G401 (cell line): Measurements from ENCODE around the gene CEP63. TPM values are rescaled to one million over a fixed set of nuclear protein-coding genes. Genes with fewer than 3 reads are reported as not detected.
"Not testable (repeated sequence)": the region's sequence is repeated elsewhere in the genome, so short reads cannot be mapped to it uniquely, and the experiment has no call there.

Source experiments
- DNase-seq: peaks from one replicate; pipeline ENCODE4 v3.0.0-alpha.2; 2015; ENCODE audit warnings: low spot score
- in situ Hi-C: cut with HindIII; loops from 2 replicates; pipeline ENCODE4 v1.10.0; 2016; ENCODE audit warnings: low sequenced_read_pairs, mixed read lengths
- total RNA-seq: library from RNA; depleted of rRNA; stranded (reverse); fragments of >200 nt; shearing (Covaris generic); gene quantifications from 2 replicates; pipeline ENCODE4 v1.2.3, GENCODE V29; 2014

The CEP63 gene
- total RNA-seq, 1 experiment from 2014 or later: 16.8 TPM

DNA sequence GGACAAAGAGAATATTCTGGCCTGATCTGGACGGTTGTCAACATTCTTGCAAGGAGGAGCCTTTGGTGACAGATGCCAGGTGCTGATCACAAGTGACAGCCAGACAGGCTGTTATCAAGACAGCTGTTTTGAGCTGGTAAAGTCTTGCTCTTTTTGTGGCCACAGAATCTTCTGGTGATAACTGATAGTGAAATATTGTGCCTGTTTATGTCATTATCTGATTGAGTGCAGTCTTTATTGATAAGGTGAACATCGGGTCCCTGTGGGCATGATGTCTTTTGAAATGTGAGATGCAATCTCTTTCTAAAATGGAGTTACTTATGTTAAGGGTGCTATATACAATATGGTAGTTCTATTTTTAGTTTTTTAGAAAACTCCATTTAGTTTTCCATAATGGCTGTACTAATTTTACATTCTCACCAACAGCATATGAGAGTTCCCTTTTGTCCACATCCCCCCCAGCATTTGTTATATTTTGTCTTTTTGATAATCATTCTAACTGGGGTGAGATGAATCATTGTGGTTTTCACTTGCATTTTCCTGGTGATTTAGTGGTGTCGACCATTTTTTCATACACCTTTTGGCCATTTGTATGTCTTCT lies 10.7 kb downstream of the CEP63 start:
- in situ Hi-C loops: no loop called here

DNA sequence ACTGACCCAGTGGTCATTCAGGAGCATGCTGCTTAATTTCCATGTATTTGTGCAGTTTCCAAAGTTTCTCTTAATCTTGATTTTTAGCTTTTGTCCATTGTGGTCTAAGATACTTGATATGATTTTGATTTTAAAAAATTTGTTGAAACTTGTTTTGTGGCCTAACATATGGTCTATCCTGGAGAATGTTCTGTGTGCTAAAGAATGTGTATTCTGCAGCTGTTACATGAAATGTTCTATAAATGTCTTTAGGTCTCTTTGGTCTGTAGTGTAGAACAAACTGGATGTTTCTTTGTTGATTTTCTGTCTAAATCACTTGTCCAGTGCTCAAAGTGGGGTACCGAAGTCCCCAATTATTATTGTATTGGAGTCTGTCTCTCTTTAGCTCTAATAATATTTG lies 17.4 kb downstream of the CEP63 start:
- DNase-seq: no peak
- in situ Hi-C loops: no loop called here

More for the DNA sequence above, 10.7 kb downstream of the CEP63 start:
- DNase-seq: no peak

DNA sequence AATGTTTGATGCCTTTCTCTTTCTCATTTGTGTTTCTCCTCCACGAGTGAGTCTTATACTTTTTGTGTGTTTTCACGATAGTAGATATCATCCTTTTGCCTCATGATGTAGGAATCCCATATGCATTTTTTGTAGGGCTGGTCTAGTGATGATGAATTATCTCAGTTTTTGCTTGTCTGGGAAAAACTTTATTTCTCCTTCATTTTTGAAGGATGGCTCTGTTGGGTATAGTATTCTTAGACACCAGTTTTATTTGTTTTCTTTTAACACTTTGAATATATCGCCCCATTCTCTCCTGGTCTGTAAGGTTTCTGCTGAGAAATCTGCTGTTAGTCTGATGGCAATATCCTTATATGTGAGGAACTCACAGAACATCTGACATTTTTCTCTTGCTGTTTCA lies 18.3 kb downstream of the CEP63 start:
- no peak for DNase-seq
- in situ Hi-C loops: no loop called here

DNA sequence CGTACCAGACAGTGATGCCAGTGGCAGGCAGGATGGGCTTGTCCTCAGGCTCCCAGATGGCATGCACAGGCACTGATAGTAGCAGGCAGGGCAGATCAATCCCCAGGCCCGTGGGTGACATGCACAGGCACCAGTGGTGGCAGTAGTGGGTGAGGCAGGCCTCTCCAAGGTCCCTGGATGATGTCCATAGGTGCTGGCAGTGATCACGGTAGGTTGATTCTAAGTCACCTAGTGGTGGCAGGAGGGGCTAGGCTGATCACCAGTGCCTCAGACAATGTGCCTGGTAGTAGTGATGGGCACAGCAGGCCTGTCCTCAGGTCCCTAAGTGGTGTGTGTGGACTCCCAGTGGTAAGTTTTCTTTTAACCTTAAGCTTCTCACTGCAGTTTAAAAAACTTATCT lies 19.6 kb downstream of the CEP63 start:
- DNase-seq: no peak
- in situ Hi-C loops: no loop called here

DNA sequence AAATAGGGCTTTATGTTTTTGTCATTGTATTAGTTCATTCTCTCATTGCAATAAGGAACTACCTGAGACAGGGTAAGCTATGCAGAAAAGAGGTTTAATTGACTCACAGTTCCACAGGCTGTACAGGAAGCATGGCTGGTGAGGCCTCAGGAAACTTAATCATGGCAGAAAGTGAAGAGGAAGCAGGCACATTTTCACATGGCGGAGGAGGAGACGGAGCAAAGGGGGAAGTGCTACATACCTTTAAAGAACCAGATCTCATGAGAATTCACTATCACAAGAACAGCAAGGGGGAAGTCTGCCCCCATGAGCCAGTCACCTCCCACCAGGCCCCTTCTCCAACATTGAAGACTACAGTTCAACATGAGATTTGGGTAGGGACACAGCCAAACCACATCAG lies 25.6 kb downstream of the CEP63 start:
- in situ Hi-C loops: no loop called here
- no peak for DNase-seq

DNA sequence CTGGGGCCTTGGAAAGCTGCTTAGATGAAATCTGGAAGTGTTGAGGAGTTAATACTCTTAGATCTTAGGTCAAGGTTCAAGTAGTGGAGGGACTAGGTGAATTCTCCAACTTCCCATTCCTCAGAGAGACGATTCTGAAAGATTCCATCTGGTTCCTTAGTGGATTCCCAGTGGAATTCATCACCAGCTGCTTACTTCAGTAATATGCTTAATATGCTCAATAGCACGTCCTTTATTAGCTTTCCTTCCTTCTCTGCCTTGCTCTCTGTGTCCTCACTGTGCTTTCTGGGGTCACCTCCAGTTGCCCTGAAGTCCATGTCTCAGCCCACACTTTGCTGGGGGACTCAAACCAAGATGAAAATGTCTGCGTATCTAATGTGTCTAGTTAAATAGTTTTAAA lies 31.0 kb downstream of the CEP63 start:
- in situ Hi-C loops: no loop called here

DNA sequence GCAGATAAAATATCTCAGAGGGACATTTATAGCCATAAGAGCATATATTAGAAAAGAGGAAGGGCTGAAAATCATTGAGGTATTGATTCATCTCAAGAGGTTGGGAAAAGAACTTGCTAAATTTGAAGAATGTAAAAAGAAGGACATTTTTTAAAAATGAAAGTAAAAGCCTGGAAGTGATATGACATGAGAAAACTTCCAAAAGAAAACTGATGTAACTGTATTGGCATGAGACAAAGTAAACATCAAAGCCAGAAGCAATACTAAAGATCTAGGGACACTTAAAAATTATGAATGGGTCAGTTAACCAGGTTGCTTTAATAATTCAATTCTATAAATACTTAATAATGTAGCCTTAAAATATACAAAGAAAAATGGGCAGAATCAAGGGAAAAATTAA lies 31.9 kb downstream of the CEP63 start:
- no peak for DNase-seq
- in situ Hi-C loops: no loop called here

More for the DNA sequence above, 31.0 kb downstream of the CEP63 start:
- no peak for DNase-seq

DNA sequence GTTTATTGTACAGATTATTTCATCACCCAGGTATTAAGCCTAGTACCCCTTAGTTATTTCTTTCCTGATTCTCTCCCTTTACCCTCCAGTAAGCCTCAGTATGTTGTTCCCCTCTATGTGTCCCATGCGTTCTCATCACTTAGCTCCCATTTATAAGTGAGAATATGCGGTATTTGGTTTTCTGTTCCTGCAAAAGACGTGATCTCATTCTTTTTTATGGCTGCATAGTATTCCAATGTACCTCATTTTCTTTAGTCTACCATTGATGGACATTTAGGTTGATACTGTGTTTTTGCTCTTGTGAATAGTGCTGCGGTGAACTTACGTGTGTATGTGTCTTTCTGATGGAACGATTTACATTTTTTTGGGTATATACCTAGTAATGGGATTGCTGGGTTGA lies 36.7 kb downstream of the CEP63 start:
- in situ Hi-C loops: no loop called here
- DNase-seq: no peak

DNA sequence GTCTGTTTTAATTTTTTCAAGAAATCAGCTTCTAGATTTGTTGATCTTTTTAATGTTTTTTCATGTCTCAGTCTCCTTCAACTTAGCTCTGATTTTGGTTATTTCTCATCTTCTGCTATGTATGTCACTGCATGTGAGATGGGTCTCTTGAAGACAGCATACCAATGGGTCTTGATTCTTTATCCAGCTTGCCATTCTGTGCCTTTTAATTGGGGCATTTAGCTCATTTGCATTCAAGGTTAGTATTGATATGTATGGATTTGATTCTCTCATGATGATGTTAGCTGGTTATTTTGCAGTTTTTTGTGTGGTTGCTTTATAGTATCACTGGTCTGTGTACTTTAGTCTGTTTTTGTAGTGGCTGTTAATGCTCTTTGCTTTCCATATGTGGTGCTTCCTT lies 39.4 kb downstream of the CEP63 start:
- in situ Hi-C loops: no loop called here
- DNase-seq: no peak

DNA sequence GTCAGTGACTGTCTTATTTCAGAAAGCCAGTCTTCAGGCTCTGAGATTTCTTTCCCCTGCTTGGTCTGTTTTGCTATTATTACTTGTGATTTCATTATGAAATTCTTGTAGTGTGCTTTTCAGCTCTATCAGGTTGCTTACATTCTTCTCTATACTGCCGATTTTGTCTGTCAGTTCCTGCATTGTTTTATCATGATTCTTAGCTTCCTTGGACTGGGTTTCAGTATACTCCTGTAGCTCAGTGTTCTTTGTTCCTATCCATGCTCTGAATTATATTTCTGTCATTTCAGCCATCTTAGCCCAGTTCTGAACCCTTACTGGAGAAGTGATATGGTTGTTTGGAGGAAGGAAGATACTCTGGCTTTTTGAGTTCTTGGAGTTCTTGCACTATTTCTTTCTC lies 40.5 kb downstream of the CEP63 start:
- in situ Hi-C loops: no loop called here
- no peak for DNase-seq

DNA sequence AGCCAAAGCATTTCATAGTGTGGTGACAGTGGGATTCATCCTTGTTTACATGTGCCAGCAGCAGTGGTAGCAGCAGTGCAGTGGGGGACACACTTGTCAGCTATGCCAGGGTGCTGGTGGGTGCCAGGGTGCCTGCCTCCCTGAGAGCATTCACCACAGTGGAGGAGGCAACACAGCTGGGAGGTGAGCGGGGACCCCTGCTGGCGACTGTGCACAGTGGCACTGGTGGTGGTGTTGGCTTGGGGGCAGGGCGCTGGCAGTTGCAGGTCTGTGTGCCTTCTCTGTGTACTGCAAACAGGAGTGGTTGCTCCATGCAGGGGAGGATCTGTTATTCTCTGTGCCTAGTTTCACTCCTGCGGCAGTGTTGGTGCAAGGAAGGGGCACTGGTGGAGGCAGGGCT lies 41.2 kb downstream of the CEP63 start:
- no peak for DNase-seq
- in situ Hi-C loops: no loop called here

DNA sequence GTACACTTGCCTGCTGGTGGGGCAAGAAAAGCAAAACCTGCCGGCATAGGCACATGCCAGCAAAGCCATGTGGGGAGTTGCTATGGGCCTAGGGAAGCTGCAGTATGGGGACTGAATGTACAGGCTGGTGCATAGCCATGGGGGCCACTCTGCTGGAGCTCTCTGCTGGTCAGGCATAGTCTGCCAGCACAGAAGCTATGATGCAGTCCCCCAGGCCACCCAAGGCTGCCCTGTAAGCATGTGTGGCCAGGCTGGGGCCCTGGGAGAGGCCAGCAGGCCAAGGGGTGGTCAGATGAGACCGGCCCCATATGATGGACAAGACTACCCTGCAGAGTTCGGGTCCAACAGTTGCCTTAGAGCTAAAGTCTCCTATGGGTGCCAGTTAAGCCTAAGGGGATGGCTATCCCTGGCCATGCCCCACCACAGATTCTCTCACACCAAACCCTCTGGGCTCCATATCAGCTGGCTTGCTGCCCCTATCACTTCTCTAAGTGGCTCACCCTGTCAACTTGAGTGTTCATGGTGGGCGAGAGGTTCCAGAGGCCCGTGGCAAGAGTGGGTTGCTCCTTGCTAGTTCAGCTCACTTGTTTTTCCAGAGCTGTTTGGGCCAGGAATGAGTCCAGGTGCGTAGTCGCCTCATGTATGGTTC lies 41.8 kb downstream of the CEP63 start:
- no peak for DNase-seq
- in situ Hi-C loops: no loop called here

DNA sequence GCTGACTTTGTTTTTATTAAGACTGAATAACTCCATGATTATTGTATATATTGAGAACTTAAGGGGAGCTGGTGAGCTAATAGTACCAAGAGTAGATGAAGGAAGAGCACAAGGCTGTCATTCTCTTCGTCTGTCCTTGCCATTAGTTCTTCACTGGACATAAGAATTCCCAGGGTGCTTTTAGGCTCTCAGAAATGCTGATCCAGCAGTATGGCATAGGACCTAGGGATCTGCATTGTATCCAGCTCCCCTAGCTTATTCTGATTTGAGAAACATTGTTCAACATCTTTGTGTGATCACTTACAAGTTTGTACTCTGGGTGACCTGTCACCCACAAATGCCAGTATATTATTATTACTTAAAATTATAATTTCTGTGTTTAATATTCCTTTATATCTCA lies 47.6 kb downstream of the CEP63 start:
- in situ Hi-C loops: no loop called here
- no peak for DNase-seq

DNA sequence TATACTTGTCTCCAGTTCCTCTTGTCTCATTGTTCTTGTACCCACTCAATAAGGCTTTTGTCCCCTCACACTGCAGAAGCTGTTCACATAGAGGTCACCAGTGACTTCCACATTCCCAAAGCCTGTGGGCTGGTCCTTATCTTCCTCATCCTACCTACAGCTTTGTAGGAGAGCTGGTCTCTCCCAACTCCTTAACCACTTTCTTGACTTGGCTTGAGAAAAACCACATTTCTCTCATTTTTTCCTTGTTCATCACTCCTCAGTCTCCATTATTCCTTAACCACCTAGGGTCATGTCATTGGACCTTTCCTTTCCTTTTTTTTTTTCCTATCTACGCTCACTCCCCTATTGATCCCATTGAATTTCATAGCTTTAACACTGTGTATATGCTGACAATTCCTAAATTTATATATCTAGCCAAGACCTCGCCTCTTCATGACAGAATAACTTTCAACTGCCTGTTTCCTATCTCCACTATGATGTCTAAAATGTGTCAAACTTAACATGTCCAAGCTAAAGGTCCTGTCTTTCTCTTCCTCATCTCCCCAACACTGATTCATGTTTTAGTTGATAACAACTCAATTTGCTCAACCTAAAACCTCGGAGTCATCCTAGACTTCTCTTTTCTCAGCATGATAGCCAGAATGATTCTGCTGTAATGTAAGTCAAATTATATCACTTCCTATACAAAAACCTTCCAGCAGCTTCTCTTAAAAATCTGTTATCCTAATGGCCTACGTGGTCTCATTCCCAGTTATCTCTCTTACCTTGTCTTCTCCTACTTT lies 49.5 kb downstream of the CEP63 start:
- DNase-seq: no peak
- in situ Hi-C loops: no loop called here

DNA sequence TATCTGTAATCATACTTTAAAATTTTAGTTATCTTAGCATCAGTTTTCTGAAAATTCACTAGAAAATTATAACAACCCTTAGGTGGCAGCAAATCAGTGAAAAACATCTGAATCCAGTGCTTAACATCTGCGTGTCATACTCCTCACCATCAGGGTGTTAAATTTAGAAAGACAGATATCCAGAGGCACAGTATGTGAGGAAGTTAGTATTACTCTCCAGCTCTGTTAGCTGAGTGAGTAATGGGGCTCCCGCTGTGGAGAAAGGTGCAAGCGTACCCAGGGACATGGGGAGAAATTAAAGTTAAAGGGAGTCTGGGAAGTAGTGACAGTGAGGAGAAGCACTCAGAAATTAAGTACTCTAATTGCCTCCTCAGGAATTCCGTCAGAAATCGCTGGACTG lies 50.9 kb downstream of the CEP63 start:
- DNase-seq: no peak
- in situ Hi-C loops: no loop called here

DNA sequence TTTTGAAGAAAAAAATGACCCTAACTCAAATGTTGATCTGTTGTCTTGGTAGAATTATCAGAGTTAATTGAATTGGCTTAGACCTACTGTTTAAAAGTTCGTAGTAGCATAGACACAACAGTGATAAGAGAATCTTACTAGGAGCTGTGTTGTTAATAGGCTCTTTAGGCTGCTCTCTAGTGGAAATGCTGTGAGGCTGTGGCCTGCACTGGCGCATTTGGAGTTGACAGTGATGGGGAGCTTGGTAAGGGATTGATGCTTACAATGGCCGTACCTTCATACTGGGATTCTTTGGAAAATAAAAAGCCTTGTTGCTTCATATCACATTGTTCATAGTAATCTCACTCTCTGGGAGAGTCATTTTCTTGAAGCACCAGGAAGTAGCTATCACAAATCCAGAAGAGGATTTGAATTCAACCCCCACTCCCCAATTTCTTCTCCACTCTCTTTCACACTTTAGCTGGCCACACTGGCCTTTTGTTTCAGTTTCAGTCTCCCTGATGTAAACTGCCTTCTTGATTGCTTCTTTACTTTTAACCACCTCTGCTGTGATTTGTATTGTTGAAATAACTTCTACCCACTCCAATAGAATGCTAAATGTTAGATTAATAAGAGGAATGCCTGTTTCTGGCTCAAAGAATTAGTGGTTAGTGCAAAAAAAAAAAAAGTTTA lies 56.6 kb downstream of the CEP63 start:
- in situ Hi-C loops: no loop called here
- no peak for DNase-seq

DNA sequence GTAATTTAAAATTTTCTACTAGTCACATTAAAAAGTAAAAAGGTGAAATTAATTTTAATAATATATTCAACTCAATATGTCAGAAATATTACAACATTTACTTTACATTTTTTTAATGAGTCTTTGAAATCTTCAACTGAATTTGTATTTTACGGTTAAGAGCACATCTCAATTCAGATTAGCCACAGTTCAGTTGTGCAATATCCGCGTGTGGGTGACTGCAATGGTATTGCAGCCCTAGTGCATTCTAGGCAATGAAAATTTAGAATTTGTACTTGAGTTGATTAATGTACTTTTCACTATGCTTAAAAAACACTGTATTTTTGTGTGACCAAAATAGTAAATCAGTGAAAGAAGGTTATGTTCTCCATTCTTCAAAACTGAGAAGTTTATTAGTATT lies 57.3 kb downstream of the CEP63 start:
- in situ Hi-C loops: no loop called here
- no peak for DNase-seq

DNA sequence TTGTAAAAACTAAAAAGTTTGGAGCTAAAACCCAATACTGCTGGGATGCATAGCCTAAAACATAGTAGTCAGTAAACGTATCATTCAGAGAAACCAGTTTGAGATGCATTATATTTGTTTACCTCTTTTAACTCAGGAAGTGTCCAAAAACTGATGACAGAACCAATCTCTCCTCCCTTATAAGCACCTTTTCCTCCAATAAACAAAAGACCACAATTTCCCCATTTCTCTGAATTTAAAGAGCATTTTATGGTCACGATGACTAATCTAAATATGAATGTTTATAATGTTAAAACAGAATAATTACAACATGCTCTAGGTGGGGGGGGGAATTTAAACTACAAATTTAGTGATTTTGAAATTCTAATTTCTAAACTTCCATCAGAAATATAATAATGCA lies 58.5 kb downstream of the CEP63 start:
- no peak for DNase-seq
- in situ Hi-C loops: no loop called here

DNA sequence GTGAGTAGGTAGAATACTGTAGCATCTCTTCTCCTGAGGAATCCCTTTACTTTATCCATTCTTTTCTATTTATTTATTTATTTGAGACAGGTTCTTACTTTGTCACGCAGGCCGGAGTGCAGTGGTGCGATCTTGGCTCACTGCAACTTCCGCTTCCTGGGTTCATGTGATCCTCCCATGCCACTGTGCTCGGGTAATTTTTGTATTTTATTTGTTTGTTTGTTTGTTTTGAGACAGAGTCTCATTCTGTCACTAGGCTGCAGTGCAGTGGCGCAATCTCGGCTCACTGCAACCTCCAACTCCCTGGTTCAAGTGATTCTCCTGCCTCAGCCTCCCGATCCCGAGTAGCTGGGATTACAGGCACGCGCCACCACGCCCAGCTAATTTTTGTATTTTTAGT lies 58.9 kb downstream of the CEP63 start:
- in situ Hi-C loops, DNase-seq: not testable (repeated sequence)

DNA sequence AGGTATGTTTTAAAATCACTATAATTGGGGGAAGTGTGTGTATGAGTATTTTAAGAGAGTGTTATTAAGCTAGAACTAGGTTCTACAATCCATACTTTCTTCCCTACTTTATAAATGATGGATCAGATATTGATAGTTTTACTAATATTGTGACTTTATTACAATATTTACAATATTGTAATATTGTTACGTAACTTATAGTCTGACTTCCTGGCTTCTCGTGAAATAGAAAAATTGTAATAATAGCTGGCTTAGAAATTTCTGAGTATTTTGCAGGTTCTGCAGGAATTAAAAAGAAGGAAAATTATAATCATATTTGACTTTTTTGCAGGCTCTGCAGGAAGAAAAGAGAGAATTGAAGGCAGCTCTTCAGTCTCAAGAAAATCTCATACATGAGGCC lies 60.0 kb downstream of the CEP63 start:
- in situ Hi-C loops: no loop called here
- no peak for DNase-seq
